ENCODE data around the gene SAFB.

SAFB gene

DNA sequence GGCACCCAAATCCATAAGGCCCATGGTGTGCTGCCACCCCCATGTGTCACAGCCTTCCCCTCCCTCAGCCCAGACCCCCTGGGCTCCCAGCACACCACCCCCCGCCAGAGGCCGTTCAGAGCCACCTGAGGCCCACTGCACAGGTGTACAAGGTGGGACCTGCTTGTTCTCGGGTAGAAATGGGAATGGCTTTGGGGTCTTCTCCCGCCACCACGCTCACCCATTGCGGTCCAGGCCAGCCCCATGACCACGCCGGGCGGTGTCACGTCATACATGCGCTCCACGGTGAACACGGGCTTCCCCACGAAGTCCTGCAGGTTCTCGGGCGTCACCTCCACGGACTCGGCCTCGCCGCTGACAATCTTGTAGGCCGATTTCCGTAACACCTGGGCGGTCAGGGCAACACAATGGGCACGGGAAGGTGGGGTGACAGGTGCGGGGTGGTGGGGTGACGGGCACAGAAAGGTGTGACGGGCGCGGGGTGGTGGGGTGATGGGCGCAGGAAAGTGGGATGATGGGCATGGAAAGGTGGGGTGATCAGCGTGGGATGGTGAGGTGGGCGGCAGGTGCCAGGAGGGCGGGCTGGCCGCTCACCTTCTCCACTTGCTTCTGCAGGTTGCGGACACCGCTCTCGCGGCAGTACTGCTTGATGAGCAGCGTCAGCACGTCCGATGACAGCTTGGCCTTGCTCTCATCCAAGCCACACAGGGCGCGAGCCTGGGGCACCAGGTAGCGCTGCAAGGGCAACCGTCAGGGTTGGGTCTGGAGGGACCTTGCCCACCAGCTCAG is 71.5 kb downstream of the SAFB start:
- H3K27ac ChIP-seq (ENCODE audit: low read length): no peak overlapping the region
- H3K4me1 ChIP-seq (ENCODE audit: low read length): peaks cover 17% of the 10 kb centered on the region
- H3K27me3 ChIP-seq (ENCODE audit: low read depth, low read length): no peaks in the 10 kb centered on the region
- H3K4me2 ChIP-seq (ENCODE audit: low read length): no peak overlapping the region
- H3K9ac ChIP-seq (ENCODE audit: low read length): no peak overlapping the region
- H4K20me1 ChIP-seq (ENCODE audit: insufficient read depth, low read length): peaks cover 76% of the 10 kb centered on the region
- H3K9me3 ChIP-seq (ENCODE audit: insufficient read depth, low read length): no peaks in the 10 kb centered on the region
- no peak for TF ChIP-seq CTCF (IDR thresholded peaks at IDR 0.05; ENCODE audit: low read depth, low read length)
- no peak for TF ChIP-seq EZH2phosphoT487 (IDR thresholded peaks at IDR 0.05; ENCODE audit: low read depth)
- H2AFZ ChIP-seq (ENCODE audit: low read depth, low read length): no peak overlapping the region
- H3K79me2 ChIP-seq (ENCODE audit: low read length): peaks cover 73% of the 10 kb centered on the region
- no peak overlapping the region for H3K4me3 ChIP-seq (ENCODE audit: low read length)
- peaks cover 80% of the 10 kb centered on the region for H3K36me3 ChIP-seq (replicated peaks; ENCODE audit: low read depth, low read length)

DNA sequence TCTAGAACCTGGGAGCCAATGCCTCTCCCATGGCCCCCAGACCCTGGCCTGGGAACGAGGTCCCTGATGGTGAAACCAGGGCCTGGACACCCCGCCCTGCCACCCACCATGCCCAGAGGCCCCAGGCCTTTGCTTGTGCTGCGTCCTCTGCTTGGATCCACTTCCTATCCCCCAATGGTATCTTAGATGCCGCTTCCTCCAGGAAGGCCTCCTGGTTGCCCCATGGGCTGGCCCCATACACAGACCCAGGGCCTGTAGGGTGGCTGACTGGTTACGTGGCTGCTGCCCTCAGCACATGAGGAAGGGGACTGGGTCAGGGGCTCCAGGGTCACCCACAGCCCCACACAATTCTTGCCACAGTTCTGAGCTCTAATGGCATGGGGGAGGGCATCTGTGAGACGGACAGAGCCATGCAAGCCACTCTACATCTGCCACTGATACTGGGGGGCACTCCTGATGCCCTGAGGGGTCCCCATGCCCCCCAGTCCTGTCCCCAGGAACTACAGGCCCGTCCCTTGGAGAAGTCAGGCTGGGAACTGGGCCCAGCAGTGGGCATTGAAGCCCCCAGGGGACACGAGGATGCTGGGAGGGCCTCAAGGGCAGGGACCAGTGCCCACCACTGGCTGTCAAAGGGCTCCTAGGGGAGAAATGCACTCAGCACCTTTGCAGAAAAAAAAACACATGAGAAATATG is 72.2 kb downstream of the SAFB start:
- Histone ChIP-seq H3K9ac (ENCODE audit: low read length) (no peak overlapping the region), H3K79me2 (ENCODE audit: low read length) (peaks cover 72% of the 10 kb centered on the region)

DNA sequence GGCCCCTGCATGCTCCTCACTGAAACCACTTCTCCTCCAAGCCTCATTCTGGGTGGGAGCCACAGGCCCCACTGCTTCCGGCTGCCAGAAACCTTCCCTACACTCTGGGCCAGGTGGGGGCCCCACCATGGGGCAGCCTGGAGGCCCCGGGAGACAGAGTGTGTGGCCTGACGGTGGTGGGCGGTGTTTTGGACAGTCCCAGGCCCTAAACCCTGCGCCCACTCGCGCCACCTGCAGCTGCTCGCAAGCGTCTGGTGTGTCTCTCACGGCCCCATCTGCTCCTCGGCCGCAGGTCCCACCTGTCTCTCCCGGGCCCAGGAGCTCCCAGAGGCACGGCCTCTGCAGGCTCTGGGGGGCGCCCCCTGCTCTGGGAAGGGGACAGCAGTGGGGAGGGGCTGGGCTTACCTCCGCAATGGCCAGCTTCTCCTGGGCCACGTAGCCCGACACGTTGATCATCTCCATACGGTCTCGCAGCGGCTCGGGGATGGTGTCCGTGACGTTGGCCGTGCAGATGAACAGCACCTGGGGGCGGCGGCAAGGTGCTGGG is 72.8 kb downstream of the SAFB start:
- H3K4me2 ChIP-seq (ENCODE audit: low read length): no peak overlapping the region
- no peak overlapping the region for H3K9ac ChIP-seq (ENCODE audit: low read length)
- H2AFZ ChIP-seq (ENCODE audit: low read depth, low read length): no peak overlapping the region
- H3K27me3 ChIP-seq (ENCODE audit: low read depth, low read length): no peaks in the 10 kb centered on the region
- no peak overlapping the region for H3K27ac ChIP-seq (ENCODE audit: low read length)
- H3K9me3 ChIP-seq (ENCODE audit: insufficient read depth, low read length): no peaks in the 10 kb centered on the region
- no peak overlapping the region for H3K4me3 ChIP-seq (ENCODE audit: low read length)
- H3K79me2 ChIP-seq (ENCODE audit: low read length): peaks cover 71% of the 10 kb centered on the region
- peaks cover 15% of the 10 kb centered on the region for H3K4me1 ChIP-seq (ENCODE audit: low read length)
- H3K36me3 ChIP-seq (replicated peaks; ENCODE audit: low read depth, low read length): peaks cover 81% of the 10 kb centered on the region
- TF ChIP-seq EZH2phosphoT487 (IDR thresholded peaks at IDR 0.05; ENCODE audit: low read depth) (no peak), CTCF (IDR thresholded peaks at IDR 0.05; ENCODE audit: low read depth, low read length) (no peak)
- H4K20me1 ChIP-seq (ENCODE audit: insufficient read depth, low read length): peaks cover 75% of the 10 kb centered on the region

More for the DNA sequence above, 72.2 kb downstream of the SAFB start:
- TF ChIP-seq EZH2phosphoT487 (IDR thresholded peaks at IDR 0.05; ENCODE audit: low read depth) (no peak), CTCF (IDR thresholded peaks at IDR 0.05; ENCODE audit: low read depth, low read length) (no peak)
- H2AFZ ChIP-seq (ENCODE audit: low read depth, low read length): no peak overlapping the region
- H3K27ac ChIP-seq (ENCODE audit: low read length): no peak overlapping the region
- H3K4me2 ChIP-seq (ENCODE audit: low read length): no peak overlapping the region
- no peaks in the 10 kb centered on the region for H3K9me3 ChIP-seq (ENCODE audit: insufficient read depth, low read length)
- H3K4me3 ChIP-seq (ENCODE audit: low read length): no peak overlapping the region
- peaks cover 15% of the 10 kb centered on the region for H3K4me1 ChIP-seq (ENCODE audit: low read length)
- peaks cover 76% of the 10 kb centered on the region for H4K20me1 ChIP-seq (ENCODE audit: insufficient read depth, low read length)
- peaks cover 80% of the 10 kb centered on the region for H3K36me3 ChIP-seq (replicated peaks; ENCODE audit: low read depth, low read length)
- no peaks in the 10 kb centered on the region for H3K27me3 ChIP-seq (ENCODE audit: low read depth, low read length)
